H1 (cell line): ENCODE measurements around the gene RELN. TPM values are rescaled to one million over a fixed set of nuclear protein-coding genes. Genes with fewer than 3 reads are reported as not detected.

ENCODE experiments used
- CTCF ChIA-PET: fragments of 300-600 bp; sonication (Branson Sonifier 250); formaldehyde crosslinking; loops from one replicate; lab custom pipeline; 2021; ENCODE audit not compliant: partially characterized antibody; lab: Charles Lee
- POLR2A ChIA-PET: fragments of 300-600 bp; sonication (Branson Sonifier 250); formaldehyde crosslinking; loops from one replicate; lab custom pipeline; 2021; ENCODE audit warnings: inconsistent platforms; ENCODE audit not compliant: partially characterized antibody; lab: Charles Lee
- DNase-seq, 2 experiments: peaks; one replicate each; pipeline versions ENCODE4 v3.0.0 to v3.0.0-alpha.2; 2010 to 2022; ENCODE audit warnings: low spot score in 2 of 2, low read depth in 1 of 2, mixed read lengths in 1 of 2
- FAIRE-seq: peaks from 2 replicates; lab custom pipeline; 2011; peaks lifted over from hg19 to GRCh38; lab: Jason Lieb, UNC
- H2AFZ ChIP-seq: 2 replicates; pipeline ENCODE4 v1.8.1; 2012; ENCODE audit warnings: low read length, inconsistent platforms
- H2AK5ac ChIP-seq: 2 replicates; pipeline ENCODE4 v1.6.1; 2013; ENCODE audit warnings: low read depth, low read length
- H2BK120ac ChIP-seq: replicated peaks from 2 replicates; pipeline ENCODE3; 2013; ENCODE audit warnings: low read depth, low read length, inconsistent platforms
- H2BK12ac ChIP-seq: 2 replicates; pipeline ENCODE4 v1.6.1; 2013; ENCODE audit warnings: low read depth, low read length
- H2BK15ac ChIP-seq: 2 replicates; pipeline ENCODE4 v1.6.1; 2013; ENCODE audit warnings: low read length
- H2BK20ac ChIP-seq: 2 replicates; pipeline ENCODE4 v1.6.1; 2013; ENCODE audit warnings: low read length
- H2BK5ac ChIP-seq: 2 replicates; pipeline ENCODE4 v1.6.1; 2013; ENCODE audit warnings: low read depth, low read length
- H3K14ac ChIP-seq: 2 replicates; pipeline ENCODE4 v1.6.1; 2013; ENCODE audit warnings: inconsistent platforms; ENCODE audit not compliant: insufficient read length
- H3K18ac ChIP-seq: 2 replicates; pipeline ENCODE4 v1.6.1; 2013; ENCODE audit warnings: low read length; ENCODE audit errors: extremely low read depth
- H3K23ac ChIP-seq: 2 replicates; pipeline ENCODE4 v1.6.1; 2013; ENCODE audit warnings: inconsistent platforms; ENCODE audit not compliant: insufficient read length
- H3K23me2 ChIP-seq: 2 replicates; pipeline ENCODE4 v1.6.1; 2013; ENCODE audit warnings: low read depth, low read length
- H3K27ac ChIP-seq: 2 replicates; pipeline ENCODE4 v1.6.1; 2011; ENCODE audit warnings: low read depth, low read length, inconsistent platforms
- H3K27me3 ChIP-seq, 4 experiments: replicated peaks in 1 of 4; 1 replicate in 1 of 4; 2 replicates in 3 of 4; pipeline versions ENCODE4 v1.6.1 to v1.8.1; 2011 to 2013; ENCODE audit warnings: low read length in 3 of 4, mild to moderate bottlenecking in 3 of 4, inconsistent platforms in 2 of 4, mixed read lengths in 2 of 4, moderate library complexity in 1 of 4; ENCODE audit not compliant: control insufficient read depth in 3 of 4, insufficient read depth in 3 of 4; ENCODE audit errors: extremely low read depth in 1 of 4
- H3K36me3 ChIP-seq, 4 experiments: 2 replicates each; pipeline versions ENCODE4 v1.6.1 to v1.8.1; 2011 to 2013; ENCODE audit warnings: mild to moderate bottlenecking in 4 of 4, low read length in 3 of 4, moderate library complexity in 2 of 4, control low read depth in 1 of 4, inconsistent platforms in 1 of 4; ENCODE audit not compliant: insufficient read depth in 4 of 4, control insufficient read depth in 2 of 4
- H3K4ac ChIP-seq: replicated peaks from 2 replicates; pipeline ENCODE3; 2013; ENCODE audit warnings: low read length, low read depth, mixed read lengths, inconsistent platforms; ENCODE audit not compliant: insufficient read length
- H3K4me1 ChIP-seq, 4 experiments: replicated peaks in 1 of 4; 1 replicate in 1 of 4; 2 replicates in 3 of 4; pipeline versions ENCODE4 v1.6.1 to v1.8.1; 2011 to 2013; ENCODE audit warnings: low read length in 3 of 4, inconsistent platforms in 2 of 4, mixed read lengths in 1 of 4; ENCODE audit not compliant: insufficient read depth in 4 of 4, control insufficient read depth in 3 of 4
- H3K4me2 ChIP-seq, 2 experiments: 2 replicates each; pipeline versions ENCODE4 v1.6.1 to v1.8.1; 2011 to 2013; ENCODE audit warnings: low read depth in 2 of 2, low read length in 2 of 2, control low read depth in 1 of 2, inconsistent platforms in 1 of 2, mild to moderate bottlenecking in 1 of 2; ENCODE audit not compliant: insufficient read depth in 1 of 2
- H3K4me3 ChIP-seq, 4 experiments: fragments of 200-600, 300-600 bp in 1 of 4; sonication (generic), shearing (Covaris generic), sonication (Bioruptor Twin) in 1 of 4; 2 replicates each; pipeline versions ENCODE4 v1.5.1 to v1.8.1; 2011 to 2016; ENCODE audit warnings: low read length in 4 of 4, low read depth in 3 of 4, control low read depth in 2 of 4, inconsistent platforms in 2 of 4, mild to moderate bottlenecking in 2 of 4, mixed read lengths in 1 of 4, moderate library complexity in 1 of 4; ENCODE audit not compliant: insufficient read depth in 2 of 4; ENCODE audit errors: extremely low read depth in 1 of 4
- H3K56ac ChIP-seq: replicated peaks from 2 replicates; pipeline ENCODE3; 2013; ENCODE audit warnings: low read depth, mild to moderate bottlenecking, mixed read lengths, low read length, inconsistent platforms; ENCODE audit not compliant: insufficient read length
- H3K79me1 ChIP-seq: 2 replicates; pipeline ENCODE4 v1.6.1; 2013; ENCODE audit warnings: low read depth, low read length, control low read depth
- H3K79me2 ChIP-seq, 2 experiments: 2 replicates each; pipeline versions ENCODE4 v1.6.1 to v1.8.1; 2012 to 2013; ENCODE audit warnings: low read length in 2 of 2, mild to moderate bottlenecking in 2 of 2, inconsistent platforms in 1 of 2; ENCODE audit not compliant: insufficient read depth in 2 of 2, control insufficient read depth in 1 of 2
- H3K9ac ChIP-seq, 4 experiments: replicated peaks in 1 of 4; 1 replicate in 1 of 4; 2 replicates in 3 of 4; pipeline versions ENCODE4 v1.6.1 to v1.8.1; 2011 to 2013; ENCODE audit warnings: low read depth in 3 of 4, low read length in 3 of 4, control low read depth in 2 of 4, mild to moderate bottlenecking in 2 of 4, moderate library complexity in 2 of 4, inconsistent platforms in 1 of 4; ENCODE audit errors: extremely low read depth in 1 of 4
- H3K9me3 ChIP-seq, 2 experiments: 2 replicates each; pipeline versions ENCODE4 v1.6.1 to v1.8.1; 2012 to 2013; ENCODE audit warnings: mild to moderate bottlenecking in 2 of 2, moderate library complexity in 2 of 2, control low read depth in 1 of 2, inconsistent platforms in 1 of 2, low read depth in 1 of 2, low read length in 1 of 2, mixed read lengths in 1 of 2; ENCODE audit not compliant: insufficient read depth in 2 of 2
- H4K20me1 ChIP-seq, 2 experiments: replicated peaks in 1 of 2; 2 replicates each; pipeline versions ENCODE3 to v1.8.1; 2011 to 2013; ENCODE audit warnings: inconsistent platforms in 2 of 2, low read length in 2 of 2, mild to moderate bottlenecking in 1 of 2; ENCODE audit not compliant: insufficient read depth in 2 of 2, control insufficient read depth in 1 of 2
- H4K5ac ChIP-seq: 2 replicates; pipeline ENCODE4 v1.6.1; 2013; ENCODE audit warnings: low read length, low read depth, mixed read lengths, inconsistent platforms; ENCODE audit not compliant: insufficient read length
- H4K8ac ChIP-seq: 2 replicates; pipeline ENCODE4 v1.8.0; 2013; ENCODE audit warnings: mild to moderate bottlenecking, moderate library complexity, low read length, inconsistent platforms; ENCODE audit not compliant: insufficient read depth; ENCODE audit errors: extremely low read depth
- H4K91ac ChIP-seq: replicated peaks from 2 replicates; pipeline ENCODE3; 2013; ENCODE audit warnings: low read length, mixed read lengths, inconsistent platforms; ENCODE audit not compliant: insufficient read length
- BACH1 ChIP-seq: IDR thresholded peaks from 2 replicates; pipeline ENCODE4 v1.6.1; 2012; ENCODE audit warnings: low read length, improper control_type of control experiment
- EZH2 ChIP-seq: fragments of 200-600 bp; sonication (generic); IDR thresholded peaks from 2 replicates; pipeline ENCODE4 v1.7.1; 2012; ENCODE audit warnings: low read depth, mild to moderate bottlenecking, moderate library complexity, low read length, inconsistent platforms; ENCODE audit not compliant: severe bottlenecking
- HDAC6 ChIP-seq: IDR thresholded peaks from one replicate; pipeline ENCODE4 v1.7.1; 2012; ENCODE audit warnings: low read depth, mild to moderate bottlenecking, inconsistent platforms, low read length, moderate library complexity
- JUN ChIP-seq: IDR thresholded peaks from 2 replicates; pipeline ENCODE4 v1.6.1; 2011; ENCODE audit warnings: low read depth, mild to moderate bottlenecking, improper control_type of control experiment, low read length
- JUND ChIP-seq: IDR thresholded peaks from 2 replicates; pipeline ENCODE4 v1.6.1; 2011; ENCODE audit warnings: mild to moderate bottlenecking, improper control_type of control experiment, low read length
- RAD21 ChIP-seq, 2 experiments: IDR thresholded peaks in 1 of 2; conservative IDR thresholded peaks in 1 of 2; 2 replicates each; pipeline ENCODE4 v1.6.1; 2011; ENCODE audit warnings: low read depth in 2 of 2, low read length in 2 of 2, improper control_type of control experiment in 1 of 2, inconsistent platforms in 1 of 2, mild to moderate bottlenecking in 1 of 2, moderate library complexity in 1 of 2
- RNF2 ChIP-seq: fragments of 200-900, 300-1000 bp; sonication (generic); IDR thresholded peaks from 2 replicates; pipeline ENCODE4 v1.7.1; 2016; ENCODE audit warnings: borderline replicate concordance, low read depth, mild to moderate bottlenecking, antibody characterized with exemption, low read length; ENCODE audit not compliant: poor library complexity, severe bottlenecking; ENCODE audit errors: missing control alignments
- SIX5 ChIP-seq: IDR thresholded peaks from 2 replicates; pipeline ENCODE4 v1.6.1; 2011; ENCODE audit warnings: mild to moderate bottlenecking, low read depth, low read length
- SUZ12 ChIP-seq: fragments of 200-600 bp; sonication (generic); IDR thresholded peaks from 2 replicates; pipeline ENCODE4 v1.6.1; 2012; ENCODE audit warnings: mild to moderate bottlenecking, inconsistent platforms, low read length, moderate library complexity, mixed read lengths
- ZNF274 ChIP-seq: IDR thresholded peaks from 2 replicates; pipeline ENCODE4 v1.7.0; 2012; ENCODE audit warnings: low read length, borderline replicate concordance; ENCODE audit errors: extremely low read depth
- WGBS, 2 experiments: shearing (Covaris generic) in 1 of 2; methylation state at CpG; one replicate each; pipeline versions ENCODE4 v1.1.6 to v1.1.7; 2013 to 2015; ENCODE audit warnings: low lambda C conversion rate in 2 of 2, mixed read lengths in 2 of 2, inconsistent platforms in 1 of 2, low coverage in 1 of 2, missing lambda C conversion rate in 1 of 2; ENCODE audit not compliant: insufficient replicate concordance in 2 of 2, insufficient coverage in 1 of 2, insufficient read length in 1 of 2; ENCODE audit errors: extremely low coverage in 1 of 2, missing lambda C conversion rate in 1 of 2; 5-methylcytosine and 5-hydroxymethylcytosine counted together
- polyA plus RNA-seq, 7 experiments: library from polyadenylated mRNA; depleted of rRNA in 3 of 7; stranded (reverse) in 5 of 7; unstranded in 2 of 7; fragments of >200 nt in 5 of 7; fragments of 200-250 nt in 2 of 7; gene quantifications; 1 replicate in 5 of 7; 2 replicates in 1 of 7; 4 replicates in 1 of 7; pipeline versions ENCODE4 v1.2.1 to v1.2.3, GENCODE V29; 2011 to 2013; ENCODE audit warnings: missing spikeins in 2 of 7, mixed read lengths in 2 of 7
- total RNA-seq: library from RNA; stranded (reverse); fragmentation: NEBNext Ultra II Directional; extraction: Animal tissue kit (Norgen Biotek cat#: 25700); gene quantifications from 2 replicates; pipeline ENCODE4 v1.2.1, GENCODE V29; 2021
- TF ChIP-seq, protein P1 (sequence below), 3 experiments: IDR thresholded peaks; 1 replicate in 2 of 3; 2 replicates in 1 of 3; pipeline versions ENCODE4 v1.5.1 to v1.6.1; 2011; ENCODE audit warnings: low read length in 3 of 3, mild to moderate bottlenecking in 3 of 3, inconsistent platforms in 2 of 3, low read depth in 1 of 3, moderate library complexity in 1 of 3; ENCODE audit not compliant: insufficient read depth in 1 of 3; ENCODE audit errors: control extremely low read depth in 1 of 3

RELN gene
- total and polyA plus RNA-seq, 2 of the 8 experiments (the other 6 are each of a cell fraction or from before 2014, with no cell fraction given) = 0.03 to 0.07 TPM

DNA sequence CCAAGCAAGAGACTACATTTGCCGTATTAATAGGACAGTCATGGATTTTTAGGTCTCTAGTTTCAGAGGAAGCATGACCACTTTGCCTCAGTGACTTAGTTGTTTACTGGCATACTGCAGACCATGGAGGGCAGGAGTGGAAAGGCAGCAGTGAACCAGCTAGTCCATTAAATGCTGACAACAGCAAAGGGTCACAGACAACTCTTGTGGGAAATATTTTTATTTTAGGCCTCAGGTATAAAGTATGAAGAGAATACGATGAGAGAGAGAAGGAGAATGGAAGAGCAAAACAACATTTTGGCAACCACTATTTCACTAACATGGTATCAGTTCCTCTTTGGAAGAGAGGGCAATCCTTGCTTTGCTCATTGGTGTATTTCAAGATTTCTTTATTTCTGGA, 118.0 kb downstream of the RELN start:
- Histone ChIP-seq H3K27me3 (no peaks in the 10 kb centered on the region), H3K56ac (no peak overlapping the region), H2BK12ac (no peak overlapping the region), H3K14ac (no peak overlapping the region), H3K4me1 (no peaks in the 10 kb centered on the region), H2BK20ac (no peak overlapping the region), H4K20me1 (no peaks in the 10 kb centered on the region), H3K18ac (no peak overlapping the region), H2AFZ (no peak overlapping the region), H3K27ac (no peak overlapping the region), H3K4ac (no peak overlapping the region), H4K8ac (no peak overlapping the region), H3K79me1 (no peaks in the 10 kb centered on the region), H3K9ac (no peak overlapping the region), H3K4me3 (no peak overlapping the region), H3K9me3 (no peaks in the 10 kb centered on the region), H3K4me2 (no peak overlapping the region), H2BK120ac (no peak overlapping the region), H3K36me3 (no peaks in the 10 kb centered on the region), H2AK5ac (no peak overlapping the region), H3K23ac (no peak overlapping the region), H4K5ac (no peak overlapping the region), H3K79me2 (no peaks in the 10 kb centered on the region), H4K91ac (no peak overlapping the region), H2BK15ac (no peak overlapping the region), H3K23me2 (no peaks in the 10 kb centered on the region), H2BK5ac (no peak overlapping the region)
- CTCF ChIA-PET = no interaction called here
- 91% methylated on average over 2 of the region's 2 CpGs; no CpG with 5 or more reads in 1 of the 2 experiments for WGBS, 2 experiments
- POLR2A ChIA-PET = no interaction called here
- no peak for FAIRE-seq
- no peak for DNase-seq
- TF ChIP-seq, protein P1, sequence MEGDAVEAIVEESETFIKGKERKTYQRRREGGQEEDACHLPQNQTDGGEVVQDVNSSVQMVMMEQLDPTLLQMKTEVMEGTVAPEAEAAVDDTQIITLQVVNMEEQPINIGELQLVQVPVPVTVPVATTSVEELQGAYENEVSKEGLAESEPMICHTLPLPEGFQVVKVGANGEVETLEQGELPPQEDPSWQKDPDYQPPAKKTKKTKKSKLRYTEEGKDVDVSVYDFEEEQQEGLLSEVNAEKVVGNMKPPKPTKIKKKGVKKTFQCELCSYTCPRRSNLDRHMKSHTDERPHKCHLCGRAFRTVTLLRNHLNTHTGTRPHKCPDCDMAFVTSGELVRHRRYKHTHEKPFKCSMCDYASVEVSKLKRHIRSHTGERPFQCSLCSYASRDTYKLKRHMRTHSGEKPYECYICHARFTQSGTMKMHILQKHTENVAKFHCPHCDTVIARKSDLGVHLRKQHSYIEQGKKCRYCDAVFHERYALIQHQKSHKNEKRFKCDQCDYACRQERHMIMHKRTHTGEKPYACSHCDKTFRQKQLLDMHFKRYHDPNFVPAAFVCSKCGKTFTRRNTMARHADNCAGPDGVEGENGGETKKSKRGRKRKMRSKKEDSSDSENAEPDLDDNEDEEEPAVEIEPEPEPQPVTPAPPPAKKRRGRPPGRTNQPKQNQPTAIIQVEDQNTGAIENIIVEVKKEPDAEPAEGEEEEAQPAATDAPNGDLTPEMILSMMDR (IDR thresholded peaks at IDR 0.05; ENCODE audit: control extremely low read depth in 1 of 3, insufficient read depth in 1 of 3, low read depth in 1 of 3, low read length in 3 of 3) = no peak
- no peak for TF ChIP-seq SIX5
- no peak for TF ChIP-seq RNF2
- TF ChIP-seq SUZ12 = no peak
- TF ChIP-seq JUN = no peak
- no peak for TF ChIP-seq HDAC6
- TF ChIP-seq EZH2 = no peak
- no peak for TF ChIP-seq ZNF274
- TF ChIP-seq JUND = no peak
- TF ChIP-seq BACH1 = no peak
- TF ChIP-seq RAD21 (IDR thresholded peaks at IDR 0.05 in 1 of 2, conservative IDR thresholded peaks at IDR 0.05 in 1 of 2; ENCODE audit: low read depth in 2 of 2, low read length in 2 of 2) = no peak
